NOMO-1 (cell line): ENCODE measurements around the gene CYB5D1.

Experiments
- DNase-seq, 2 experiments: peaks; one replicate each; lab custom pipeline; 2025; ENCODE audit not compliant: unreplicated experiment in 2 of 2; lab: John Stamatoyannopoulos, UW

The CYB5D1 gene

DNA sequence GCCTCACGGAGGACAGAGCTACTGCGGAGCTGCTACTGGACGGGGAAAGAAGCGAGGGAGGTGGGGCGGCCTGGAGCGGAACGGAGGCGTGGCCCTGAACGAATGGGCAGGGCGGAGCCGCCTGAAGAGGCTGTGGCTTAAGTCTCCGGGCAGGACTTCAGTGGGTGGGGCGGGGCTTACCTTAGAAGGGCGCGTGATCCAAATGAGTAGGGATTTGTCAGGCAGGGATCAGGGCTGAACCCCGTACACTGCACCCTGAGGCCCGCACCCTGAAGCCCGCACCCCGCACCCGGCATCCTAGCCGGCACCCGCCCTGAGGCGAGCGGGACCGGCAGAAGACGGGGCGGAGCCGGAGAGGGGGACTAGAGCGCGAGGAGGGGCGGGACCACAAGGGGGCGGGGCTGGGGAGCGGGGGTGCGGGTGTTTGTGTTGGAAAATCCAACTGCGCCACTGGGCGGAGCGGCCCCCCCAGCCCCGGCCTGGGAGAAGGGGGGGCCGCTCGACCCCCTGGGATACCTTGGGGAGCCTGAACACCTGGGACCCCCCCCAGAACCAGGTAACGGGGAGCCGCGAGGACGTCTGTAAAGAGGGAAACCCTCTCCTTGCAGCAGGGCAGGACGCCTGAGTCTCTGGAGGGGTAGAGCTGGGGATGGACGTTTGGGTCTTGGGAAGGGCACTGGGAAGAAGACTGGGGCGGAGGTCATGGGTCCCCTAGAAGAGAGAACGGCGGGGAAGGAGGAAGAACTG is 23.8 kb upstream of the CYB5D1 start, which contains the start of gene KDM6B:
TSS of gene KDM6B (plus strand) at position 423 of the 747 bp plus-strand sequence. CDS start 11,338 bp downstream, outside the sequence.
- peak; percentile 91 to 92 for DNase-seq

DNA sequence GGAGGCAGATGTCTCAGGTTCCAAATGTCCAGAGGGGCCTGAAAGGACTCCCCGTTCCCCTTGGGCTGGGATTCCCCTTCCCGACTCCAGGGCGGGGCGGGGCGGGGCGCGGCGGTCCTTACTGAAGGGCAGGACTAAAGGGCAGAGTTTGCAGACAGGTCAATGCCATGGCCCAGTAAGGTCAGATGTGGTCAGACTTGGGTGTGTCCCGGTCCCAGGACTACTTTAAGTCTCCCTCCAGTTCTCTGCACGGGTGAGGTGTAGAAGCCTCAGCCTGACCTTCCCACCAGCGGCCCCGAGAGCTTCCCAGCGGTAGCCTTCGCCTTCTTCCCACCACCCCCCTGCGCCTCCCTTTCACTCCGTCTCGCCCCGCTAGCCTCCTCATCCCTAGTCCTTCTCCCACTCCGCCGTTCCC is 23.3 kb upstream of the CYB5D1 start:
- no peak for DNase-seq

DNA sequence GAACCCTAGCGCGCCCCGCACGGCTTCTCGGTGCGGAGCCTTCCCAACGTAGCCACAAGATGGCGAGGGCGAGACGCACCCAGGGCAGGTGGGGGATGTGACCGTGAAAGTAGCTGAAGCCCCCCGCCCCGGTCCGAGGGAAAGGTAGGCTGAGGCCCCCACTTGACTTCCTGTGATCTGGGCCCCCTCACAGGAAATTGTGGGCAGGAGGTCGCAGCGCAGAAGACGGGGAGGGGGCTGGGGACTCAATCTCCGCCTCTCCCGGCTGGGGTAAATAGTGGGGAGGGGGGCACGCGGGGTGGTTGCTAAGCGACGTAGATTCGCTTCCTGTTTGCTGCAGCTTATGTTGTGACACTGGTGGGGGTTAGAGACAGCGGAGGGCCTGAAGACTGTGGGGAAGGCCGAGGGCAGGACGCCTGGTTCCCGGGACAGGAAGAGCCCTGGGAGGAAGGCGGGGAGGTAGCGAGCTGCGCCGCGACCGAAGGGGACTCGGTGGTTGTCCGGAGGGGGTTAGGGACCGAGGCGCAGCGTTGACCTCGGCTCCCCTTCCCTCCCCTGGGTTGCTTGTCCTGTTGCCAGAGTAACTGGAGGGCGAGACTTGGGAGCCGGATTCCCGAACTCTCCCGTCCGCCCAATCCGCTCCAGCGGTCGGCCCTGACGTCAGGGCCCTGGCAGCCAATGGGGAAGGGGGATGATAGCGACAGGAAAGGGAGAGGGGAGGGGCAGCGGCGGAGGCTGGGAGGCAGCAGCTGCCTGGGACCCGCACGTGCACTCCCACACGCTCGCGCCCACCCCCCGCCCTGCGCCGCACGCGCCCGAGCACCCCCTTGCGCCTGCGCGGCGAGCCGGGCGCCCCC is 22.6 kb upstream of the CYB5D1 start:
- peak; percentile 89 to 93 for DNase-seq

DNA sequence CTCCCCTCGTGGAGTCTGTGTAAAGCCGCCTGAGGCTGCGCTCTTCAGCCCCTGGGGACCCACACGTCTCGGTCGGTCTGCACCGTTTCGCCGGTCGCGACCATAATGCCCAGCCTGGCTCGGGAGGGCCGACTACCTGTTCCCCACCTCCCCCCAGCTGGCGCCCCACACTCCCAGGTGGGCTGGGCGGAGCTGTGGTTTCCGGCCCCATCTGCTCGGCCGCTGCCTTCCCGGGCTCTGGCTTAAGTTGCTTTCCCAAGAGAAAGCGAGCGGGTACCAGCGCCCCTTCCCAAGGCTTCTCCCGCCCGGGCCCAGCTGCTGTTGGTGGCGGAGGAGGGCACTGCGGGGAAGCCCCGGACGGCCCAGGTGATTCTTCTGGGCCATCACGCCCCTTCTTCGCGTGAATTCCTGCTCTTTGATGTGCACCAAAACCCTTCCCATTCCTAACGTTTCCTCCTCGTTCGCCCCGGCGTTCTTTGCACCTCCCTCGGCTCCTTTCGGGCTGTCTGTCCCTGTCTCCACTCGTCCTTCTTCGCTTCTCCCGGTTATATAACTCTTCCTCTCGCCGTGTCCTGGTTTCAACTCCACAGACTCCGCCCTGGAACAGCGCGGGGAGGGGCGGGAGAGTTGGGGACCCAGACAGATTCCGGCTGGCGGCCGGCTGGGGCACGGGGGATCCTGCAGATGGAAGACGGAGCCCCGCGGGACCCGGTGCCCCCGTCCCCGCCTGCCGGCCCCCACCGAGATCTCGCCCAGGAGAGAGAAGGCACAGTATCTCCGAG is 21.8 kb upstream of the CYB5D1 start:
- DNase-seq = no peak

DNA sequence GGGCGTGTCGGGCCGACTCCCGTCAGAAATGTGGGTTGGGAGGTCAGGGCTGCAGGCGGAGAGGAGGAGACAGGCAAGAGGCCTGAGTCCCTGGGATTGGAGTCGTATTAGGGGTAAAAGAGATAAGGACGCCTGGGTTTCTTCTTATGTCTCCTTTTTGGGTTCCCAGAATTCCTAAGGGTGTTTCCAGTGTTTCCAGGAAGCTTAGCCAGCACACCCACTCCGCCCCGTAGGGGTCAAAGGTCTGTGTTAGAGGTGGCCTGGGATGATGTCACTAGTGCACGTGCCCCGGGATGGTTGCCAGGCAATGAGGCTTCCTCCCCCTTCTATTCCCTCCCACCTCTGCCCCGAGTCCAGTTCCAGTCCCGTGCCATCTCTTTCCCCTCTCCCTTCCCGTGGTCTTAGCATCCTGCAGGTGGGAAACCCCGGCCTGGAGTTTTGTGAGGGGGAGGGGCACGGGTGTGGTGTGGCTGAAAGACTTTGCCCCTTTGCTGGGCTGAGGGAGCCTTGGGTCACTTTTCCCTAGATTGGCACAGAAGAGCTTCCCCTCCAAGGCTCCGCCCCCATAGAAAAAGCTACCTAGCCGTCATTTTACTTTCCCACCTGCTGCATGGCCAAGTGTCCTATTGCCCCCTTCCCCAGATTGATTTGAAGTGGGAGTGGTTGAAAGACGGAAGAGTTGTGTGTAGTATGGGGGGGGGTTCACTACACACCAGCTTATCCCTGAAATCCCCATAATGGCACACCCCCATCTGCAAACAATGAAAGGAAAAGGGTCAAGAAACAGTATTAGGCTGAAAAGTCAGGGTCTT is 21.0 kb upstream of the CYB5D1 start:
- DNase-seq = peak; percentile 72 to 89

DNA sequence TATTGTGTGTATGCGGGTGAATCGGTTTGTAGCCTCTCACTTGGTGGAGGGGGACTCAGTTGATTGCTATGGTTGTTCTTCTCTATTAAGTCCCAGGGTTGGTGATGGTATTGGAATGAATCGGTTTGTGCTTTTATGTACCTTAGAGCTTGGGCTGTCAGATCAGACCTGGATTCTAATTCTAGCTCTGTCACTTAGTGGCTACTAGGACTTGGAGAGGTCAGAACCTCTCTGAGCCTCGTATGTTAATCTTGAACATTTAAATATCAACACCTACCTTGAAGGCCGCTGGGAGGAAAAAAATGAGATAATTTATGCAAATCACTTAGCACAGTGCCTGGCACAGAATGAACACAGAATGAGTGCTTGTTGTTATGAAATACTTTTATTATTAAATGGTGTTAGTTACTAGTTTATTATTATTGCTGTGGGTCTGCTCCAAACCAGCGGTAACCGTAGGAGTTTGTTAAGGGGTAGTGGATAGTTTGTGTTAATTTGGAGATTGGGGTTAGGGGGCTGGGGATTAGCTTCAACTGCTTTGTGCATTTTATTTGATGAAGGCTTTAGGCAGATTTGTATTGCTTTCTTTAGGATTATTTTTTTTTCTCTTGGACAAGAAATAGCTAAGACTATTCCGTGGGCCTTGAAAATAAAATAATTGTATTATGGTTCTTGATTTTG is 20.3 kb upstream of the CYB5D1 start:
- peak in 1 of 2 experiments; percentile 16 for DNase-seq

DNA sequence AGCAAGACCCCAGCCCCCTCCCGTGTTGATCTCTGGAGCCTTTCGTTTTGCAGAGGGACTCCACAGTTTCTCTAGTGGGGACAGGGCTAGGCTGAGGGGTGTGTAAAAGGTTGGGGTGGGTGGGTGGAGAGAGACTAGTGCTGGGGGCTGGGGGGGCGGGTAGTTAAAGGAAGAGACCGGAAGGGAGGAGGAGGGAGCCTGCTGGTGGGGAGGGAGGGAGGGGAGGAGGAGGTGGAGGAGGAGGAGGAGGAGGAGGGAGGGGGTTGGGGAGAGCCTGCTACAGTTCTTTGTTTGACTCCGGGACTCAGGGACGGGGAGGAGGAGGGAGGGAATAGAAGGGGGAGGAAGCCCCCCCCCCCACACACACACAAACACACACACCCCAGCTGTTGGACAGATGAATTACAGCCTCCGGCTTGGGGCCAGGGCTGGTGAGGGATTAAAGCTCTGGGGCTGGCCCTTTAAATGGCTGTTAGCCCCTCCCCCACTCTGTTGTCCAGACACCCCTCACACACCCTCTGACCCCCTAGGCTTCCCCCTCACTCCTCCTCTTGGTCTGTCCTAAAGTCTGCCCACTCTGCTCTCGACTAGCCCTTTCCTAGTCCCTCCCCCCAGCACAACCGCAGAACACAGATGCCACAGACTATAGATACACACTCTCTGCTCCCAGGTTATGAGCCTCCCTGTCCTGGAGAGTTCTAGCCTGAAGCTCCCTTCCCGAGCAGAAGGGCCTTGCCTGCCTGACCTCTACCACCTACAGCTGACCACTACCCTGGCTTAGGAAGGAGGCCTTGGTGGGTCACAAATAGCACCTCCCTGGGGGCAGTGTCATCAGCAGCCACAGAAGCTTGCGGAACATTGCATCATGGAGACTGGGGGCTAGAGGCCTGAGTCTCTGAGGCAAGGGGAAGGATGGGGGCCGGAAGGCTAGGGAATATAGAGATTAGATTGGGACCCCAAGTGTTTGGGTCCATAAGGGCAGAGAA is 19.4 kb upstream of the CYB5D1 start:
- DNase-seq = peak; percentile 77 to 78

DNA sequence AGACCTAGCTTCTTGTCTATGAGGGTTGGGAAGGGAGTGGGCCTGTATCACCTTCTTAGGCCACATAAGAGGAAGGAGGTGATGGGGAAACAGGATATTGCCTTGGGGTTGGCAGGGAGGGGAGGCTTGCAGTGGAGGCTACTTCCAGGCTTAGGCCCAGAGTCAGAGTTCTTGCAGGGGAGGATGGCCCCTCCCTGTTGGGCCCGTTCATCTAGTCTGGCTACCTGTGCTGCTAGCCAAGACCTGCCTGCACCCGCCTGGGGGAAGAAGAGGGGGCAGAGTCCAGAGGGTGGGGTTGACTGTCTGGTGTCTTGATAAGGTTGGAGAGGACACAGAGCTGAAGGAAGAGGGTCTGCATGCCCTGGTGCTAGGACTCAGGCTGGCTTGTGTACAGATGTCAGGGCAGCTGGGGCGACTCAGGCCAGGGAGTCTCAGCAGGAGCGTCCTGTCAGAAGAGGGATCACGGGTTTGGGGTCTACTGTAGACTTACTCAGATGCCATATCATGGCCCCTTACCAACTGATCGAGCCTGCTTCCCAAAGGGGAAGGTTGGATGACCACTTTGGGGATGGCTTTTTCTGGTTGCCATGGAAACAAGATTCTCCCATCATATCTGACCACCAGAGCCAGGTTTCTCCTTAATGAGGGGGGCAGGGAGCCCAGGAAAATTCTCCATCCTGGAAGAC is 18.5 kb upstream of the CYB5D1 start:
- DNase-seq = peak; percentile 73 to 93

DNA sequence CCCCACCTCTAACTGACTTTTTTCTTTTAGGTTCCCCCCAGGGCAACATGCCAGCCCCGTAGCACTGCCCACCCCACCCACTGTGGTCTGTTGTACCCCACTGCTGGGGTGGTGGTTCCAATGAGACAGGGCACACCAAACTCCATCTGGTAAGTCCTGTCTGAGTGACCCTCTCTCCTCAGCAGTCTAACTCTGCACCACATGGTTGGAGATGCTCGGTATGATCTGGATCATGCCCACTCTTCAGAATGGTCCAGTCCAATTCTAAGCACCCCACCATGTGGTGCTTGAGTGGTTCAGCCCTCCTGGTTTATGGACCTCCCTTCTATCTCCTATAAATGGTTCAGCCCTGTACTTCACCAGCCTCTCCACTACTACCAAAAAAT is 17.9 kb upstream of the CYB5D1 start:
- DNase-seq = peak in 1 of 2 experiments; percentile 22

DNA sequence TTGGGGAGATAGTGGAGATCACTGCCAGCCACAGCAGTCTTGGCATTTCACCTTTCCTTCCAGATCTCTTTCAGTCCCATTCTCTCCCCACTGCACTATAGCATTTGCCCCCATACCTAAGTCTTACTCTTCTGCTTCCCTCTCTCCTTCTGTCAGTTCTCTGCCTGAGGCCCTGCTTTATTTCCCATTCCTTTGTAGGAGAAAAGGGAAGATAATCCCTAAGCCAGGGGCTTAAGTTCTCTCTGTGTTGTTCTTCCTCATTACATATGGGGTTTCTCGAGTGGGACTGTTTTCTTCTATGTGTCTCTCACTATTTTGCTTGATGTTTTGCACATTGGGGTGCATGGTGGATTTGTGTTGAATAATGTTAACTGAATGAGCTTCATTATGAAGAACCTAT is 17.4 kb upstream of the CYB5D1 start:
- DNase-seq = no peak

DNA sequence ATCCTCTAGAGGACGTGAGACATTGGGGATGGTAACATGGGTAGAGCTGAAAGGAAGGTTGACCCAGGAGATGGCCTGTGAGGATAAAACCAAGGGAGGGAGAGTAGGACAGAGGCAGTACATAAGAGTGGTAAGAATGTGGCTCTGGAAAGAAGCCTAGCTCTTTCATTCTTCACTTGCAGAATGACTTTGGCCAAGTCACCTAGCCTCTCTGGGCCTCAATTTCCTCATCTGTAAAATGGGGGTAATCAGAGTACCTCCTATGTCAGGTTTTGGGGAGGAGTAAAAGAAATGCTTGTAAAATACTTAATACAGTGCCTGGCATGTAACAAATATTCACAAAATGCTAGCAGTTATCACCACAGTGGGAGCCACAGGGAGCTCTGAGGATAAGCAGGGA is 16.9 kb upstream of the CYB5D1 start:
- no peak for DNase-seq

DNA sequence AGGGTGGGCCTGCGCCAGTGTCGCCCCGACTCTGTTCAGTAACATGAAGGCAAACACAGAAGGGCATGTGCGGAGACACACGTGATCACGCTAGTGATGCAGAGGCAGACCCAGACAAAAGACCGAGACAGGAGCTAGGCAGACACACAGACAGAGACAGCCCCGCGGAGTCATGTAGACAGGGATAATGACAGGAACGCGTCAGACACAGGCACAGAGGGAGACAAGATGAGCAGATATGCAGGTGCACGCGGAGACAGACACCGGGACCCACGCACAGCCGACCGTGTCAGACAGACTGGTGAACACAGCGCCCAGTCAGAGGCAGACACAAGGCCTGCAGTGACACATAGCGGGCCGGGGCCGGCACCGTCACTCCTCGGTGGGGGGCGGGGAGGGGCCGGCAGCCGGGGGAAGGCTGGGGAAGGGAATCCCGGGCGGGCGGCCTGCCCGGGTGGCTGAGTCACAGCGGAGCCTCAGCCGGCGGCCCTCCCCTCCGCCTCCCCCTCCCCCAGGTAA is 16.3 kb upstream of the CYB5D1 start:
- peak; percentile 66 to 81 for DNase-seq

DNA sequence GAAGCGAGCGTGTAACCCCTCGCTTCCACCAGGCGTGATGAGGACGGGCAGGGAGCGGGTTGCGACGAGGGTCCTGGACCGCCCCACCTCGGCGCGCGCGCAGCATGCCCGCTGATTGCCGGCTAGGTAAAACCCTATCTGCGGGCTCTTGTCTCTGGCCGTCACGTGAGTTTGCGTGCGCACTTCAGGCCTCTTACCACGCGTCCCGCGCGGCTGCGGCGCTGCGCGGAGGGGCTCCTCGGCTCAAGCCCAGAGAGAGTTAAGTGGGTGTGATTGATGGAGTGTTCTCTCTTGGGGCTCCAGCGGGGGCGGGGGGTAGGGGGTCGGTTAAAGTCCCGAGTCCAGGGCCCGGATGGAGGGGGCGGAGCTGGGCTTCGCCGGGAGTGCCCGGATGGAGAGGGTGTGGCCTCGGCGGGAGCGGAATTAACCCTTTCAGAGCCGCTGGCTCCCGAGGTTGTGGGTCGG is 15.9 kb upstream of the CYB5D1 start:
- DNase-seq = peak; percentile 72 to 83

DNA sequence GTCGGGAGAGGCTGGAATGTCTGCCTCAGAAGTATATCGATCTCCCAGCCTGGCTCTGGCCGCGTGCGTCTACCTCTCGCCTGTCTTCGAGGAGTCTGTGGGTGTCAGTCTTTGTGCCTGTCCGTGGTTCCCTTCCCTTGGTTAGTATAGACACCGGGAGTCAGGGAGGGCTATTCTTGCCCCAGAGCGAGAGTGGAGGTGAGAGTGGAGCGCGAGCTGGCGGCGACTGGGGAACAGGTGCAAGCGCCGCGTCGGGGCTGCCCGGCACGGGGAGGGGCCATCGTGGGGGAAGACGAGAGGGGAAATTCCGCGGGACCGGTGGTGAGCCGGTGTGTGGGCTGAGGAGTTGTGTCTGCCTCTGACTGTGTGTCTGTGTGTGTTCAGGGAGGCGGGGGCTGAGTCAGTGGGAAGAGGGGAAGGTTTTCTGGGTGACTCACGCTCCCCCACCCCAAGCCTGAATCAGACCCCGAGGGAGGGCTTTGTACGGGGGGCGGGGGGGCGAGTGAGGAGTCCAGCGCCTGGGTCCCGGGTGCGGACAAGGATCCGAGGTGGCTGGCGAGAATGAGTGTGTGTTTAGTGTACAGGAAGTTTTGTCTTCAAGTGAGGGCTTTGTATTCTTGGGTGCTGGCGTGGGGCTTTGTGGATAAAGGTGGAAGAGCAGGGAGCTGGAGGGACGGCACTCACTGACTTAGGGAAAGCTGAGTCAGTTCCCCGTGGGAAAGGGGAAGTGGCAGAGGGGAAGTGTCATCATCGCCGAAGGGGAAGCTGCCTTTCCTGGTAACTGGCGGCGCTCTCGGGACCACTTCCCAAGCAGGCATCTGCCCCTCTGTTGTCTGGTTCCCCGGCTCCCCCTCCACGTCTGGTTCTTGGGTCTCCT is 15.2 kb upstream of the CYB5D1 start:
- peak; percentile 45 to 61 for DNase-seq

DNA sequence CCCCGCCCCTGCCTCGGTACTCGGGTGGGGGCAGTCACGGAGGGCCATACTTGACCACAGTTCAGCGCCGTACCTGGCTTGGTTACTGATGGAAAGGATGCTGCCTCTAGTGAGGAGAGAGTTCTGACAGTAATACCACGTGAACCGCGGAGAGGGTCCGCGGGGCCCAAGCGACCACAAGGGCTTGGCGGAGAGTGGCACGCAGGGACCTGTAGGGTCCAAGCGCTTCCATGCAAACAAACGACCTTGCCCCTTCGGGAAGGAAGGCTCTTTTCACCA is 14.6 kb upstream of the CYB5D1 start:
- no peak for DNase-seq

DNA sequence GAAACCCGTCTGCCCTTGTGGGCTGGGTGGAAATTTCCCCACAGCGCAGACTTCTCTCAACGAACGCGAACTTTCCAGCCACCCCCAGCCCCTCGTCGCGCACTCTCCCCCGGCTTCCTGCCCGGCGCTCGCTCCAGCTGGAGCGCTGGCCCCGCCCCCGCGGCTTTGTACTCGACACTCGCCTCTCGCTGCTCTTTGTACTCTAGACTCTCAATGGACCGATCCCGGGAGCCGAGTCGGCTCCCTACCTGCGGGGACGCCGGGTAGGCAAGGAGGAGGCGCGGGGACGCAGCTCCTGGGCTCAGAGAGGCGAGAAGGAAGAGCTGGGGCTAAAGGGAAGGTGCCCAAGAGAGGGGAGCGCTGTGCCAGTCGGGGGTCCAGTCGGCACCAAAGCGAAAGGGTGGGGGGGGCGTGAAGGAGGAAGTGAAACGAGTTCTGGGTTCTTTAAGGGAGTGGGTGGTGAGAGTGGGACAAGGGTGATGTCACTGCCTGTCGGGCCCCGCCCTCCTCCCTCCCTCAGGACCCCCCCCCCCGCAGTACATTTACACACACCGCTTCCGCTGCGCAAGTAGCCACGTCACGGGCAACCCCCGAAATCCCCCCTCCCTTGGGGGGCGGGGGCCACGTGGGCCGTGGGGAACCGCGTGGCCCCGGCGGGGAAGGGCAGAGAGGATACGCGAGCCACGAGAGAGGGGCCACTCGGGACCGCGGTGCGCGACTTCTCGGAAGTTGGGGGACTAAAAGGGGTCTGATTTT is 14.1 kb upstream of the CYB5D1 start:
- DNase-seq = peak; percentile 82 to 88
